Measurements from ENCODE around the gene PVALEF.

DNA sequence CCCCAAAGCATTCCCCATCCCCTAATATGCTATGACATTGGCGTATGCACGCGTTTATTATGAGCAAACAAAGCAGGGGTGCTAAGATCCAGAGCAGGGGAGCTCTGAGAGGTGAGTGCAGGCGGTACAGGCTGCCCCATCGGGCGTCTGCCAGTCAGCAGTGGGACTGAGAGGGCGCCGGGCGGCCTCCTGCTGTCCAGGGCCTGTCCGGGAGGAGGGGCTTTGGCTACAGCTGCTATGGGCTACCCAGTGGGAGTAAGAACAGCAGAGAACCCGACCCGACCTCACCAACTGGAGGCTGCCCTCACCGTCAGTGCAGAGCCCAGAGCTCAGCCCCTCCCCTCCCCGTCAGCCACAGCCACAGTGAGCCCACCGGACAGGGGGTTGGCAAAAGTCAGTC, 19.2 kb downstream of the PVALEF start:
- no peak for TF ChIP-seq FOXK2 (IDR thresholded peaks at IDR 0.05)
- TF ChIP-seq FOXM1 (IDR thresholded peaks at IDR 0.05; ENCODE audit: borderline replicate concordance) = no peak
- no peak for TF ChIP-seq ARNT (IDR thresholded peaks at IDR 0.05)

Measured in HEK293T (cell line).